A549 (cell line): Measurements from ENCODE around the gene LDAF1. TPM values are rescaled to one million over a fixed set of nuclear protein-coding genes. Genes with fewer than 3 reads are reported as not detected.

ENCODE experiments used
- ATAC-seq, 2 experiments: fragments of 200-7000 bp in 1 of 2; fragments of >200 bp in 1 of 2; cut with Nextera tagmentation in 1 of 2; cut with Tn5 transposase in 1 of 2; 3 replicates each; pipeline versions ENCODE4 v1.8.0 to v1.9.1; 2018 to 2020; ENCODE audit warnings: mild to moderate bottlenecking in 1 of 2, moderate library complexity in 1 of 2
- CTCF ChIA-PET: fragments of 300-600 bp; sonication (Branson Sonifier 250); formaldehyde crosslinking; extraction: SDS; loops from one replicate; lab custom pipeline; 2021; ENCODE audit warnings: antibody characterized with exemption, inconsistent platforms; lab: Yijun Ruan, JAX
- POLR2A ChIA-PET: fragments of 350-600 bp; formaldehyde crosslinking; extraction: SDS; loops from one replicate; lab custom pipeline; 2021; ENCODE audit warnings: antibody characterized with exemption, inconsistent platforms; lab: Yijun Ruan, JAX
- DNase-seq, 2 experiments: peaks; one replicate each; pipeline versions ENCODE4 v3.0.0 to v3.0.0-alpha.2; 2011 to 2016; ENCODE audit warnings: low read depth in 1 of 2, low spot score in 1 of 2
- FAIRE-seq: peaks from 2 replicates; lab custom pipeline; 2011; peaks lifted over from hg19 to GRCh38; lab: Jason Lieb, UNC
- H3K27ac ChIP-seq, 2 experiments: fragments of >200 bp; sonication (Bioruptor Twin); formaldehyde crosslinking; 3 replicates each; pipeline ENCODE4 v1.5.1; 2016 to 2017
- H3K4me1 ChIP-seq: fragments of >200 bp; sonication (Bioruptor Twin); formaldehyde crosslinking; 3 replicates; pipeline ENCODE4 v1.6.1; 2016
- H3K4me2 ChIP-seq: fragments of >200 bp; sonication (Bioruptor Twin); formaldehyde crosslinking; 3 replicates; pipeline ENCODE4 v1.6.1; 2016
- H3K4me3 ChIP-seq: fragments of >200 bp; sonication (Bioruptor Twin); formaldehyde crosslinking; 3 replicates; pipeline ENCODE4 v1.5.1; 2016
- H3K9me3 ChIP-seq: fragments of >200 bp; sonication (Bioruptor Twin); formaldehyde crosslinking; 3 replicates; pipeline ENCODE4 v1.6.1; 2016
- CBX2 ChIP-seq: fragments of 200-600 bp; sonication (generic); IDR thresholded peaks from 2 replicates; pipeline ENCODE4 v1.6.1; 2016; ENCODE audit warnings: low read depth, mild to moderate bottlenecking, borderline replicate concordance
- CBX8 ChIP-seq: fragments of 200-600 bp; sonication (generic); IDR thresholded peaks from 2 replicates; pipeline ENCODE4 v1.6.1; 2016
- CHD4 ChIP-seq: fragments of 200-600 bp; sonication (generic); IDR thresholded peaks from 2 replicates; pipeline ENCODE4 v1.6.1; 2016; ENCODE audit warnings: antibody characterized with exemption, mild to moderate bottlenecking, borderline replicate concordance
- EHMT2 ChIP-seq: fragments of 200-600 bp; sonication (generic); IDR thresholded peaks from 2 replicates; pipeline ENCODE4 v1.6.1; 2016; ENCODE audit warnings: antibody characterized with exemption, low read depth, mild to moderate bottlenecking, moderate library complexity
- EP300 ChIP-seq, 2 experiments: fragments of >200 bp; sonication (Bioruptor Twin); formaldehyde crosslinking; IDR thresholded peaks; 2 replicates in 1 of 2; 3 replicates in 1 of 2; pipeline ENCODE4 v1.6.1; 2016 to 2017
- ESRRA ChIP-seq: fragments of 150-350 bp; IDR thresholded peaks from 2 replicates; pipeline ENCODE4 v1.6.1; 2014; ENCODE audit warnings: mild to moderate bottlenecking, low read length, borderline replicate concordance
- FOSB ChIP-seq: fragments of 250-450 bp; sonication (Bioruptor Pico); IDR thresholded peaks from 2 replicates; pipeline ENCODE4 v1.5.0; 2020; ENCODE audit warnings: mild to moderate bottlenecking, moderate library complexity
- FOXS1 ChIP-seq: fragments of 250-450 bp; sonication (Bioruptor Pico); IDR thresholded peaks from 2 replicates; pipeline ENCODE4 v1.5.0; 2020; ENCODE audit warnings: mild to moderate bottlenecking, moderate library complexity
- GATA3 ChIP-seq: IDR thresholded peaks from 2 replicates; pipeline ENCODE4 v1.6.1; 2012; ENCODE audit warnings: borderline replicate concordance
- HDAC2 ChIP-seq: fragments of 200-600 bp; sonication (generic); IDR thresholded peaks from 2 replicates; pipeline ENCODE4 v1.6.1; 2016
- HOXB13 ChIP-seq: fragments of 250-450 bp; sonication (Bioruptor Pico); IDR thresholded peaks from 2 replicates; pipeline ENCODE4 v1.5.0; 2020; ENCODE audit warnings: low read depth, mild to moderate bottlenecking, moderate library complexity
- JUN ChIP-seq, 2 experiments: fragments of >200 bp; sonication (Bioruptor Twin); formaldehyde crosslinking; IDR thresholded peaks; 2 replicates in 1 of 2; 3 replicates in 1 of 2; pipeline ENCODE4 v1.6.1; 2016 to 2017
- KDM1A ChIP-seq: fragments of 200-600 bp; sonication (generic); IDR thresholded peaks from 2 replicates; pipeline ENCODE4 v1.6.1; 2016; ENCODE audit warnings: low read depth, mild to moderate bottlenecking
- MAX ChIP-seq: IDR thresholded peaks from 2 replicates; pipeline ENCODE4 v1.6.1; 2012
- MYC ChIP-seq: IDR thresholded peaks from 2 replicates; pipeline ENCODE4 v1.6.1; 2012; ENCODE audit warnings: mild to moderate bottlenecking, inconsistent platforms, low read length, improper control_type of control experiment, borderline replicate concordance
- NFE2L2 ChIP-seq: fragments of 150-350 bp; conservative IDR thresholded peaks from 2 replicates; pipeline ENCODE4 v1.6.1; 2014; ENCODE audit warnings: low read length
- NPAS2 ChIP-seq: fragments of 250-450 bp; sonication (Bioruptor Pico); IDR thresholded peaks from 2 replicates; pipeline ENCODE4 v1.8.0; 2022; ENCODE audit warnings: mild to moderate bottlenecking, moderate library complexity, borderline replicate concordance
- NR3C1 ChIP-seq: fragments of >200 bp; sonication (Bioruptor Twin); formaldehyde crosslinking; IDR thresholded peaks from 3 replicates; pipeline ENCODE4 v1.6.1; 2017
- PBX3 ChIP-seq: IDR thresholded peaks from 2 replicates; pipeline ENCODE4 v1.6.1; 2012
- RAD21 ChIP-seq, 2 experiments: fragments of >200 bp in 1 of 2; sonication (Bioruptor Twin) in 1 of 2; formaldehyde crosslinking in 1 of 2; IDR thresholded peaks in 1 of 2; conservative IDR thresholded peaks in 1 of 2; 2 replicates in 1 of 2; 3 replicates in 1 of 2; pipeline ENCODE4 v1.6.1; 2012 to 2018; ENCODE audit warnings: inconsistent platforms in 1 of 2
- RNF2 ChIP-seq: fragments of 200-600 bp; sonication (generic); IDR thresholded peaks from 2 replicates; pipeline ENCODE4 v1.6.1; 2016; ENCODE audit warnings: low read depth, mild to moderate bottlenecking, antibody characterized with exemption, moderate library complexity, borderline replicate concordance
- TFCP2L1 ChIP-seq: fragments of 250-450 bp; sonication (Bioruptor Pico); IDR thresholded peaks from 2 replicates; pipeline ENCODE4 v1.5.0; 2021; ENCODE audit warnings: mild to moderate bottlenecking
- TP53 ChIP-seq: fragments of 250-450 bp; sonication (Bioruptor Pico); IDR thresholded peaks from 2 replicates; pipeline ENCODE4 v1.5.0; 2021; ENCODE audit warnings: mild to moderate bottlenecking, moderate library complexity
- USF2 ChIP-seq: fragments of 450-650 bp; IDR thresholded peaks from 2 replicates; pipeline ENCODE4 v1.6.1; 2014; ENCODE audit warnings: antibody characterized with exemption
- ZC3H11A ChIP-seq: fragments of 450-650 bp; IDR thresholded peaks from 2 replicates; pipeline ENCODE4 v1.6.1; 2014; ENCODE audit warnings: antibody characterized with exemption, mild to moderate bottlenecking
- WGBS: methylation state at CpG from one replicate; pipeline ENCODE4 v1.1.6; 2017; ENCODE audit errors: missing lambda C conversion rate; 5-methylcytosine and 5-hydroxymethylcytosine counted together
- polyA plus RNA-seq, 4 experiments: library from polyadenylated mRNA; depleted of rRNA in 3 of 4; stranded (reverse); fragments of >200 nt; fragmentation: RNase III in 1 of 4; extraction: RNeasy Plus Mini Kit Qiagen cat#74134 plus additional on column Dnase treatment in 1 of 4; gene quantifications; 2 replicates in 3 of 4; 3 replicates in 1 of 4; pipeline ENCODE4 v1.2.3, GENCODE V29; 2011 to 2017

LDAF1 gene
- polyA plus RNA-seq, 2 of the 4 experiments (the other 2 are of a cell fraction), result 13.8 to 14.4 TPM

GRCh38 chr16:21197621-21198020, 39.1 kb downstream of the LDAF1 start:
- no peak overlapping the region for H3K27ac ChIP-seq
- TF ChIP-seq TP53 (CRISPR knock-in tag), result no peak
- no peak for TF ChIP-seq FOXS1
- no peak for TF ChIP-seq NPAS2 (CRISPR knock-in tag)
- TF ChIP-seq ESRRA, result no peak
- TF ChIP-seq RNF2, result no peak
- no peak for TF ChIP-seq MAX
- TF ChIP-seq JUN (IDR thresholded peaks at IDR 0.05), result no peak
- no peak for TF ChIP-seq FOSB
- no peak for TF ChIP-seq HDAC2
- no peak for TF ChIP-seq EP300 (IDR thresholded peaks at IDR 0.05)
- TF ChIP-seq EHMT2, result no peak
- TF ChIP-seq ZC3H11A, result no peak
- no peak for TF ChIP-seq NFE2L2
- no peak for TF ChIP-seq PBX3
- TF ChIP-seq USF2, result no peak
- no peak for TF ChIP-seq NR3C1
- FAIRE-seq (no peak), ATAC-seq (no peak), DNase-seq (no peak)
- H3K9me3 ChIP-seq, result no peaks in the 10 kb centered on the region
- ChIA-PET CTCF (interaction anchor here (4.0 kb wide), 1 partner anchor 80 kb away, joined by 20 read pairs; the partner anchor contains the start of gene CRYM), POLR2A (no interaction called here)
- 28% methylated on average over 3 of the region's 3 CpGs for WGBS
- no peak overlapping the region for H3K4me2 ChIP-seq
- H3K4me1 ChIP-seq, result no peaks in the 10 kb centered on the region
- H3K4me3 ChIP-seq, result no peak overlapping the region

DNA sequence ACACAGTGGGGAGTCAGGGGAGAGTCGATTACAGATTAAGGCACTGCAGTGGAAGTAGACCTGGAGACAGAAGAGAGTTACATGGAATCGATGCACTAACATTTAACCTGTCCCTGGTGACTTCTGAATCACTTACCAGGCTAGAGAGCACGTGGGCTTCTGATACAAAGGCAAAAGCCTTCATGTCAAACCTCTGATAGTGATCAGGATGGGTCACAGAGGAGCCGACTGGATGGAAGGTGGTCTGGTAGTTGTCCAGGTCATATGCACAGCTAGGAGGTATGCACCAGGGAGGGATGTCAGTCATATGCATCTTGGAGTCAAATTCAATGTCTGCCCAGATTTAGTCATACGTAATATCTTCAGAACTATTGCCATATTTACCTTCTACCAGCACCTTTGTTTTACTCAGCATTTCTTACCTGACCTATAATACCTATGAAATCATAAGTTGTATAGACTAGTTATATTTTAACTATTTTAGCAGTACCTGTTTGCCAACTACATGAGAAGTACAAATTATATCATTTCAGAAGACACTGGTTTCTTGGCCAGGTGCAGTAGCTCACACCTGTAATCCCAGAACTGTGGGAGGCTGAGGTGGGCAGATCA, 41.2 kb downstream of the LDAF1 start:
- DNase-seq (no peak), FAIRE-seq (no peak), ATAC-seq (no peak)
- H3K4me2 ChIP-seq, result no peak overlapping the region
- POLR2A ChIA-PET, result no interaction called here
- no peaks in the 10 kb centered on the region for H3K9me3 ChIP-seq
- H3K4me1 ChIP-seq, result no peaks in the 10 kb centered on the region
- CTCF ChIA-PET, result interaction anchor here (0.5 to 6.1 kb wide), 8 partner anchors 10 to 1051 kb away, joined by 3 to 48 read pairs (median 3); partner anchors contain the start of genes CRYM and ZP2
- H3K4me3 ChIP-seq, result no peak overlapping the region
- no peak for TF ChIP-seq MAX
- TF ChIP-seq CBX2, result no peak
- TF ChIP-seq KDM1A, result no peak
- no peak for TF ChIP-seq NR3C1
- TF ChIP-seq MYC, result no peak
- no peak for TF ChIP-seq GATA3
- TF ChIP-seq CBX8, result no peak
- no peak for TF ChIP-seq FOXS1
- TF ChIP-seq TFCP2L1, result no peak
- TF ChIP-seq ESRRA, result no peak
- TF ChIP-seq CHD4, result no peak
- TF ChIP-seq RAD21 (conservative IDR thresholded peaks at IDR 0.05 in 1 of 2, IDR thresholded peaks at IDR 0.05 in 1 of 2), result no peak
- TF ChIP-seq HOXB13 (CRISPR knock-in tag), result no peak
- 35% methylated on average over 5 of the region's 5 CpGs for WGBS
- H3K27ac ChIP-seq, result no peak overlapping the region
